Endodermal cell (in vitro differentiated cells): Measurements from ENCODE around the gene SQSTM1. TPM values are rescaled to one million over a fixed set of nuclear protein-coding genes. Genes with fewer than 3 reads are reported as not detected.

Source experiments
- DNase-seq: peaks from one replicate; pipeline ENCODE4 v3.0.0-alpha.2; 2017
- H3K27ac ChIP-seq: 2 replicates; pipeline ENCODE4 v1.5.1; 2013; ENCODE audit warnings: mild to moderate bottlenecking, low read depth, low read length, moderate library complexity
- H3K27me3 ChIP-seq: 2 replicates; pipeline ENCODE4 v1.6.1; 2013; ENCODE audit warnings: mild to moderate bottlenecking, low read length, moderate library complexity; ENCODE audit not compliant: insufficient read depth, control insufficient read depth, poor library complexity, severe bottlenecking
- H3K36me3 ChIP-seq: 2 replicates; pipeline ENCODE4 v1.7.0; 2013; ENCODE audit warnings: mild to moderate bottlenecking, low read length, moderate library complexity; ENCODE audit not compliant: control insufficient read depth, insufficient read depth
- H3K4me1 ChIP-seq: one replicate; pipeline ENCODE4 v1.7.0; 2013; ENCODE audit warnings: low read length; ENCODE audit not compliant: control insufficient read depth, insufficient read depth
- H3K4me3 ChIP-seq: 2 replicates; pipeline ENCODE4 v1.5.1; 2013; ENCODE audit warnings: mild to moderate bottlenecking, low read length, moderate library complexity
- H3K9ac ChIP-seq: 2 replicates; pipeline ENCODE4 v1.6.1; 2013; ENCODE audit warnings: mild to moderate bottlenecking, low read length, moderate library complexity; ENCODE audit not compliant: poor library complexity, severe bottlenecking; ENCODE audit errors: extremely low read depth
- H3K9me3 ChIP-seq: 2 replicates; pipeline ENCODE4 v1.6.1; 2013; ENCODE audit warnings: mild to moderate bottlenecking, low read length, moderate library complexity; ENCODE audit not compliant: control insufficient read depth
- H3K27ac Mint-ChIP-seq: 2 replicates; pipeline ENCODE4 v1.8.0; 2020; ENCODE audit warnings: mixed read lengths
- H3K27me3 Mint-ChIP-seq: 2 replicates; pipeline ENCODE4 v1.8.0; 2021; ENCODE audit warnings: mild to moderate bottlenecking, mixed read lengths; ENCODE audit not compliant: insufficient read depth
- H3K36me3 Mint-ChIP-seq: 2 replicates; pipeline ENCODE4 v1.8.0; 2020; ENCODE audit warnings: low read depth, mixed read lengths
- H3K4me1 Mint-ChIP-seq: 2 replicates; pipeline ENCODE4 v1.8.0; 2020; ENCODE audit warnings: mixed read lengths
- H3K4me3 Mint-ChIP-seq: 2 replicates; pipeline ENCODE4 v1.8.0; 2020; ENCODE audit warnings: mild to moderate bottlenecking, moderate library complexity, mixed read lengths
- H3K9me3 Mint-ChIP-seq: 2 replicates; pipeline ENCODE4 v1.8.0; 2020; ENCODE audit warnings: mild to moderate bottlenecking, mixed read lengths
- CTCF ChIP-seq: fragments of 200-600 bp; sonication (generic); conservative IDR thresholded peaks from 2 replicates; pipeline ENCODE4 v1.5.0; 2021; ENCODE audit warnings: antibody characterized with exemption, mild to moderate bottlenecking
- WGBS, 2 experiments: methylation state at CpG; one replicate each; pipeline versions ENCODE4 v1.1.5 to v1.1.7; 2013; ENCODE audit warnings: missing lambda C conversion rate in 2 of 2, mixed read lengths in 1 of 2; ENCODE audit not compliant: insufficient coverage in 1 of 2, insufficient read length in 1 of 2; 5-methylcytosine and 5-hydroxymethylcytosine counted together
- total RNA-seq, 2 donors: library from RNA; stranded (reverse); fragmentation: NEBNext Ultra II Directional in 1 of 2; extraction: Animal tissue kit (Norgen Biotek cat#: 25700) in 1 of 2; gene quantifications; 2 replicates in 1 of 2; 3 replicates in 1 of 2; pipeline ENCODE4 v1.2.1, GENCODE V29; 2021

SQSTM1 gene
- total RNA-seq, 2 donors from 2014 or later, result 134 to 172 TPM

GRCh38 chr5:179852993-179853547 is 32.4 kb downstream of the SQSTM1 start:
- no peaks in the 10 kb centered on the region for H3K4me1 ChIP-seq
- no peak for TF ChIP-seq CTCF
- no peaks in the 10 kb centered on the region for H3K4me1 Mint-ChIP-seq
- no peak overlapping the region for H3K4me3 ChIP-seq
- no peaks in the 10 kb centered on the region for H3K27me3 ChIP-seq
- no peak for DNase-seq
- no peaks in the 10 kb centered on the region for H3K9me3 Mint-ChIP-seq
- peaks cover 23% of the 10 kb centered on the region for H3K36me3 Mint-ChIP-seq
- no peak overlapping the region for H3K27ac Mint-ChIP-seq
- no peak overlapping the region for H3K9ac ChIP-seq
- H3K9me3 ChIP-seq, result no peaks in the 10 kb centered on the region
- no peak overlapping the region for H3K4me3 Mint-ChIP-seq
- no peak overlapping the region for H3K27ac ChIP-seq
- H3K27me3 Mint-ChIP-seq, result no peaks in the 10 kb centered on the region
- peaks cover 41% of the 10 kb centered on the region for H3K36me3 ChIP-seq
- 91% methylated on average over 4 to 8 of the region's 8 CpGs for WGBS, 2 experiments

- H3K36me3 Mint-ChIP-seq, result peaks cover 23% of the 10 kb centered on the region
- H3K4me1 ChIP-seq, result no peaks in the 10 kb centered on the region
- no peak overlapping the region for H3K4me3 Mint-ChIP-seq
- no peak overlapping the region for H3K27ac ChIP-seq
- 98 to 100% methylated on average over 4 to 8 of the region's 8 CpGs for WGBS, 2 experiments
- no peaks in the 10 kb centered on the region for H3K9me3 ChIP-seq
- no peaks in the 10 kb centered on the region for H3K9me3 Mint-ChIP-seq
- no peaks in the 10 kb centered on the region for H3K27me3 Mint-ChIP-seq
- no peak overlapping the region for H3K27ac Mint-ChIP-seq
- peaks cover 32% of the 10 kb centered on the region for H3K36me3 ChIP-seq
- H3K9ac ChIP-seq, result no peak overlapping the region
- H3K4me1 Mint-ChIP-seq, result no peaks in the 10 kb centered on the region
- no peaks in the 10 kb centered on the region for H3K27me3 ChIP-seq
- TF ChIP-seq CTCF, result no peak
- no peak overlapping the region for H3K4me3 ChIP-seq
- DNase-seq, result no peak
Observed at GRCh38 chr5:179854356-179854755, 33.7 kb downstream of the SQSTM1 start.

GRCh38 chr5:179858241-179858585 is 37.5 kb downstream of the SQSTM1 start:
- WGBS, 2 experiments, result 0 to 2% methylated on average over 27 to 32 of the region's 32 CpGs
- Mint-ChIP-seq H3K27me3 (no peaks in the 10 kb centered on the region), H3K4me1 (peaks cover 7% of the 10 kb centered on the region), H3K36me3 (peaks cover 25% of the 10 kb centered on the region), H3K4me3 (peak overlapping the region; percentile 83), H3K27ac (peak overlapping the region; percentile 93), H3K9me3 (peaks cover 4% of the 10 kb centered on the region)
- H3K36me3 ChIP-seq, result peaks cover 14% of the 10 kb centered on the region
- peak overlapping the region; percentile 69 for H3K9ac ChIP-seq
- peak overlapping the region; percentile 93 for H3K4me3 ChIP-seq
- no peaks in the 10 kb centered on the region for H3K27me3 ChIP-seq
- DNase-seq, result peak; percentile 76
- H3K9me3 ChIP-seq, result peaks cover 9% of the 10 kb centered on the region
- TF ChIP-seq CTCF, result no peak
- no peak overlapping the region for H3K27ac ChIP-seq
- H3K4me1 ChIP-seq, result no peaks in the 10 kb centered on the region
